ENCODE data around the gene SECTM1.
A peak's percentile ranks its signal among the peaks of the same experiment; 100 is the strongest.

Gene SECTM1

GRCh38 chr17:82314012-82314726, 19.4 kb downstream of the SECTM1 start:
- DNase-seq = no peak

GRCh38 chr17:82313195-82314011, 20.2 kb downstream of the SECTM1 start:
- no peak for DNase-seq

GRCh38 chr17:82311971-82312370, 21.6 kb downstream of the SECTM1 start:
- no peak for DNase-seq

- DNase-seq = no peak
Measured at GRCh38 chr17:82310877-82311276, 22.7 kb downstream of the SECTM1 start.

- DNase-seq = no peak
Measured at GRCh38 chr17:82309656-82310570, 23.7 kb downstream of the SECTM1 start.

- no peak for DNase-seq
Measured at GRCh38 chr17:82305727-82306300, 27.8 kb downstream of the SECTM1 start.

- no peak for DNase-seq
Measured at GRCh38 chr17:82304826-82305726, 28.5 kb downstream of the SECTM1 start.

- DNase-seq = no peak
Measured at GRCh38 chr17:82303944-82304808, 29.4 kb downstream of the SECTM1 start.

- no peak for DNase-seq
Measured at GRCh38 chr17:82302991-82303943, 30.3 kb downstream of the SECTM1 start.

GRCh38 chr17:82302568-82302963, 31.0 kb downstream of the SECTM1 start:
- DNase-seq = no peak

GRCh38 chr17:82301916-82302567, 31.5 kb downstream of the SECTM1 start:
- peak in 1 of 4 experiments; percentile 41 for DNase-seq

GRCh38 chr17:82301300-82301915, 32.2 kb downstream of the SECTM1 start:
- no peak for DNase-seq

GRCh38 chr17:82300707-82301270, 32.8 kb downstream of the SECTM1 start:
- DNase-seq = peak; percentile 35 to 57 (median 54)

GRCh38 chr17:82300228-82300627, 33.3 kb downstream of the SECTM1 start:
- DNase-seq = no peak

GRCh38 chr17:82299452-82299851, 34.1 kb downstream of the SECTM1 start:
- no peak for DNase-seq

- DNase-seq = no peak
Measured at GRCh38 chr17:82298538-82299421, 34.8 kb downstream of the SECTM1 start.

Data from activated CD4-positive, CD25-positive, alpha-beta regulatory T cell (primary cell).